NOMO-1 (cell line): Measurements from ENCODE around the gene IPMK.
"Not testable (repeated sequence)": the region's sequence is repeated elsewhere in the genome, so short reads cannot be mapped to it uniquely, and the experiment has no call there.

Source experiments
- DNase-seq, 2 experiments: peaks; one replicate each; lab custom pipeline; 2025; ENCODE audit not compliant: unreplicated experiment in 2 of 2; lab: John Stamatoyannopoulos, UW

Gene IPMK

GRCh38 chr10:58229856-58230255 lies 37.8 kb downstream of the IPMK start:
- not testable (repeated sequence) for DNase-seq

GRCh38 chr10:58225654-58226053 lies 42.0 kb downstream of the IPMK start:
- no peak for DNase-seq

- peak in 1 of 2 experiments; percentile 0 for DNase-seq
Measured at GRCh38 chr10:58220769-58221451, 46.8 kb downstream of the IPMK start.

GRCh38 chr10:58219875-58220274 lies 47.8 kb downstream of the IPMK start:
- DNase-seq, result no peak

- no peak for DNase-seq
Measured at GRCh38 chr10:58217612-58218011, 50.1 kb downstream of the IPMK start.

GRCh38 chr10:58212622-58213021 lies 55.1 kb downstream of the IPMK start:
- no peak for DNase-seq

GRCh38 chr10:58210160-58210559 lies 57.5 kb downstream of the IPMK start:
- DNase-seq, result no peak

- DNase-seq, result no peak
Measured at GRCh38 chr10:58209669-58210068, 58.0 kb downstream of the IPMK start.

- DNase-seq, result no peak
Measured at GRCh38 chr10:58206251-58206650, 61.4 kb downstream of the IPMK start.

GRCh38 chr10:58201704-58202103 lies 66.0 kb downstream of the IPMK start:
- no peak for DNase-seq

GRCh38 chr10:58189269-58189668 lies 78.4 kb downstream of the IPMK start:
- DNase-seq, result no peak

- DNase-seq, result no peak
Measured at GRCh38 chr10:58184120-58184670, 83.5 kb downstream of the IPMK start.

GRCh38 chr10:58180666-58181065 lies 87.0 kb downstream of the IPMK start:
- no peak for DNase-seq

GRCh38 chr10:58179238-58179637 lies 88.5 kb downstream of the IPMK start:
- DNase-seq, result no peak

- no peak for DNase-seq
Measured at GRCh38 chr10:58178811-58179210, 88.9 kb downstream of the IPMK start.

GRCh38 chr10:58177362-58177947 lies 90.2 kb downstream of the IPMK start:
- DNase-seq, result peak in 1 of 2 experiments; percentile 10

- no peak for DNase-seq
Measured at GRCh38 chr10:58175990-58176900, 91.4 kb downstream of the IPMK start.

GRCh38 chr10:58174831-58175230 lies 92.9 kb downstream of the IPMK start:
- DNase-seq, result no peak

GRCh38 chr10:58173391-58173790 lies 94.3 kb downstream of the IPMK start:
- no peak for DNase-seq

GRCh38 chr10:58171146-58171545 lies 96.5 kb downstream of the IPMK start:
- no peak for DNase-seq

- DNase-seq, result no peak
Measured at GRCh38 chr10:58164517-58164916, 103.2 kb downstream of the IPMK start.
